Adrenal gland (tissue), 12 donors: ENCODE data around the gene FFAR1. TPM values are rescaled to one million over a fixed set of nuclear protein-coding genes. Genes with fewer than 3 reads are reported as not detected.
A peak's percentile ranks its signal among the peaks of the same experiment; 100 is the strongest.
"Not testable (repeated sequence)": the region's sequence is repeated elsewhere in the genome, so short reads cannot be mapped to it uniquely, and the experiment has no call there.

Experiments
- DNase-seq, 7 donors: peaks; one replicate each; pipeline ENCODE4 v3.0.0-alpha.2; 2019 to 2020
- H3K27ac ChIP-seq, 5 donors: fragments of 200-600 bp; sonication (generic) in 4 of 5; 1 replicate in 3 of 5; 2 replicates in 2 of 5; pipeline versions ENCODE4 v1.5.1 to v1.8.0; 2016 to 2020; ENCODE audit warnings: mild to moderate bottlenecking in 1 of 5
- H3K27me3 ChIP-seq: fragments of 200-600 bp; 2 replicates; pipeline ENCODE4 v1.8.0; 2021
- H3K36me3 ChIP-seq, 2 donors: fragments of 200-600 bp; replicated peaks in 1 of 2; 1 replicate in 1 of 2; 2 replicates in 1 of 2; pipeline versions ENCODE4 v1.5.1 to v1.8.0; 2018 to 2022
- H3K4me1 ChIP-seq, 2 donors: fragments of 200-600 bp; replicated peaks in 1 of 2; 1 replicate in 1 of 2; 2 replicates in 1 of 2; pipeline versions ENCODE4 v1.5.1 to v1.8.0; 2018 to 2021
- H3K4me3 ChIP-seq, 4 donors: fragments of 200-600 bp; sonication (generic) in 3 of 4; one replicate each; pipeline ENCODE4 v1.5.1; 2016 to 2018
- H3K9me3 ChIP-seq, 3 donors: fragments of 200-600 bp; sonication (generic) in 1 of 3; replicated peaks in 1 of 3; 1 replicate in 2 of 3; 2 replicates in 1 of 3; pipeline versions ENCODE4 v1.5.1 to v1.8.0; 2016 to 2021
- CTCF ChIP-seq, 6 experiments: fragments of 450-650 bp in 4 of 6; fragments of 200-600 bp in 2 of 6; sonication (generic) in 1 of 6; IDR thresholded peaks; 1 replicate in 5 of 6; 2 replicates in 1 of 6; pipeline versions ENCODE4 v1.5.1 to v1.8.0; 2016 to 2021; ENCODE audit warnings: antibody characterized with exemption in 6 of 6, mild to moderate bottlenecking in 2 of 6, moderate library complexity in 1 of 6
- POLR2A ChIP-seq, 2 donors: fragments of 450-650 bp; IDR thresholded peaks; one replicate each; pipeline ENCODE4 v1.6.1; 2017; ENCODE audit warnings: antibody characterized with exemption in 2 of 2, mild to moderate bottlenecking in 2 of 2, moderate library complexity in 1 of 2
- WGBS, 4 donors: extraction: QIAGEN DNeasy Blood & Tissue Kit in 2 of 4; methylation state at CpG; one replicate each; pipeline versions ENCODE4 v1.1.5 to v1.1.7; 2013 to 2017; 5-methylcytosine and 5-hydroxymethylcytosine counted together
- intact Hi-C, 2 donors: fragments of 100-400 bp; cut with DNase I; formaldehyde crosslinking; loops; one replicate each; pipeline versions ENCODE4 v1.14.1 to v1.15.0; 2022 to 2023
- polyA plus RNA-seq, 3 donors: library from polyadenylated mRNA; stranded (reverse); fragments of 200-250 nt in 2 of 3; fragments of 350-450 nt in 1 of 3; fragmentation: Illumina TruSeq in 1 of 3; extraction: RNeasy Lipid Tissue Mini Kit (QIAGEN cat#74804) in 1 of 3; gene quantifications; one replicate each; pipeline ENCODE4 v1.2.3, GENCODE V29; 2013 to 2014
- total RNA-seq, 9 donors: library from RNA; depleted of rRNA in 4 of 9; stranded (reverse); fragments of >200 nt in 4 of 9; fragments of 120-200 nt in 1 of 9; fragmentation: NEBNext Ultra II Directional in 1 of 9; extraction: Animal tissue kit (Norgen Biotek cat#: 25700) in 1 of 9; gene quantifications; one replicate each; pipeline versions ENCODE4 v1.1.0 to v1.2.4, GENCODE V29; 2013 to 2023
- donor health status: healthy with polysubstance abuse.
- donor health status: Bipolar disorder and iron deficiency.
- donor health status: DM: yes; HTN: yes; CAD: no.
- donor health status: DM: no; HTN: no; CAD: no.
- donor health status: DM: no; HTN: no; CAD: no.
- donor health status: DM: yes; HTN: yes; CAD: no.

FFAR1 gene
- total and polyA plus RNA-seq, 12 donors, result 0.03 to 0.11 TPM; not detected in 10

GRCh38 chr19:35357867-35358573, 10.3 kb downstream of the FFAR1 start, which contains the start of gene FFAR3:
FFAR3 (plus strand) TSS chr19:35358460; CDS start chr19:35358891, 431 bp downstream.
- Histone ChIP-seq H3K4me1 (no peaks in the 10 kb centered on the region), H3K27me3 (no peaks in the 10 kb centered on the region), H3K27ac (no peak within 1 kb of the TSS), H3K4me3 (no peak within 1 kb of the TSS), H3K9me3 (no peaks in the 10 kb centered on the region), H3K36me3 (no peaks in the 10 kb centered on the region)
- intact Hi-C loops, result no loop called here
- 46 to 56% (median 52%) methylated on average over 15 to 18 of the region's 18 CpGs for WGBS, 4 donors
- TF ChIP-seq POLR2A (IDR thresholded peaks at IDR 0.05) (no peak), CTCF (IDR thresholded peaks at IDR 0.05) (no peak)
- peak in 6 of 7 donors; percentile 24 to 75 (median 52) for DNase-seq

GRCh38 chr19:35358834-35359233, 11.1 kb downstream of the FFAR1 start:
- H3K4me1 ChIP-seq, H3K27me3 ChIP-seq, intact Hi-C loops, H3K4me3 ChIP-seq, H3K27ac ChIP-seq, H3K36me3 ChIP-seq, H3K9me3 ChIP-seq, DNase-seq: not testable (repeated sequence)
- whole genome bisulfite sequencing, 4 donors, result 75 to 84% (median 80%) methylated on average over 8 to 13 of the region's 16 CpGs

- H3K9me3 ChIP-seq, H3K27me3 ChIP-seq, H3K36me3 ChIP-seq, intact Hi-C loops, H3K4me3 ChIP-seq, H3K27ac ChIP-seq, H3K4me1 ChIP-seq: not testable (repeated sequence)
- DNase-seq, result peak in 1 of 7 donors; percentile 38
- WGBS, 4 donors, result 71 to 91% (median 85%) methylated on average over 9 to 19 of the region's 21 CpGs
These were observed 11.7 kb downstream of the FFAR1 start for GRCh38 chr19:35359395-35359794.

- H3K9me3 ChIP-seq, H3K4me1 ChIP-seq, H3K36me3 ChIP-seq, H3K4me3 ChIP-seq, intact Hi-C loops, H3K27ac ChIP-seq, H3K27me3 ChIP-seq: not testable (repeated sequence)
- 80 to 93% methylated on average over 2 of the region's 5 CpGs; no CpG with 5 or more reads in 2 of the 4 donors for WGBS, 4 donors
- peak in 1 of 7 donors; percentile 2 for DNase-seq
These were observed 12.4 kb downstream of the FFAR1 start for GRCh38 chr19:35360081-35360480.

- H3K4me3 ChIP-seq, result no peak overlapping the region
- no peak for TF ChIP-seq CTCF (IDR thresholded peaks at IDR 0.05)
- TF ChIP-seq POLR2A (IDR thresholded peaks at IDR 0.05), result no peak
- WGBS, 4 donors, result 38 to 71% (median 53%) methylated on average over 5 of the region's 5 CpGs; no CpG with 5 or more reads in 1 of the 4 donors
- no peaks in the 10 kb centered on the region for H3K9me3 ChIP-seq
- intact Hi-C loops, result no loop called here
- no peaks in the 10 kb centered on the region for H3K27me3 ChIP-seq
- no peaks in the 10 kb centered on the region for H3K36me3 ChIP-seq
- no peak overlapping the region for H3K27ac ChIP-seq
- H3K4me1 ChIP-seq, result no peaks in the 10 kb centered on the region
- DNase-seq, result peak in 1 of 7 donors; percentile 2
These were observed 13.2 kb downstream of the FFAR1 start for GRCh38 chr19:35360880-35361420.
